GM19468 (cell line): Measurements from ENCODE around the gene GDPD3.

ENCODE experiments used
- ATAC-seq: cut with Tn5 transposase; IDR thresholded peaks from one replicate; pipeline ENCODE4 v1.9.1; 2021; ENCODE audit warnings: mild to moderate bottlenecking, moderate library complexity, moderate number of reproducible peaks; ENCODE audit not compliant: unreplicated experiment; ENCODE audit errors: extremely low read depth

The GDPD3 gene

GRCh38 chr16:30096105-30096861 is 17.1 kb downstream of the GDPD3 start, which contains the start of gene YPEL3:
TSS of gene YPEL3 (minus strand) at chr16:30096213. CDS start at chr16:30095482, 731 bp downstream.
- ATAC-seq, result peak; percentile 44

- no peak for ATAC-seq
Observed at GRCh38 chr16:30095166-30096078, 17.9 kb downstream of the GDPD3 start.

- no peak for ATAC-seq
Observed at GRCh38 chr16:30094541-30095165, 18.7 kb downstream of the GDPD3 start.

- no peak for ATAC-seq
Observed at GRCh38 chr16:30092373-30093010, 20.8 kb downstream of the GDPD3 start.

- ATAC-seq, result peak; percentile 33
Observed at GRCh38 chr16:30091474-30092372, 21.6 kb downstream of the GDPD3 start, which contains the start of gene TBX6. TSS of gene TBX6 (minus strand) at chr16:30091924. CDS start at chr16:30091193, 731 bp downstream.

GRCh38 chr16:30090610-30091331 is 22.6 kb downstream of the GDPD3 start:
- ATAC-seq, result no peak

GRCh38 chr16:30088832-30089624 is 24.3 kb downstream of the GDPD3 start:
- ATAC-seq, result no peak

GRCh38 chr16:30088237-30088831 is 25.0 kb downstream of the GDPD3 start:
- no peak for ATAC-seq

GRCh38 chr16:30087181-30087898 is 26.0 kb downstream of the GDPD3 start:
- no peak for ATAC-seq

- no peak for ATAC-seq
Observed at GRCh38 chr16:30086291-30087140, 26.8 kb downstream of the GDPD3 start.

- no peak for ATAC-seq
Observed at GRCh38 chr16:30085820-30086219, 27.5 kb downstream of the GDPD3 start.

- no peak for ATAC-seq
Observed at GRCh38 chr16:30085247-30085646, 28.1 kb downstream of the GDPD3 start.

GRCh38 chr16:30084816-30085159 is 28.5 kb downstream of the GDPD3 start:
- no peak for ATAC-seq

- no peak for ATAC-seq
Observed at GRCh38 chr16:30084096-30084815, 29.1 kb downstream of the GDPD3 start.
